ENCODE data around the gene PTPRG.

The PTPRG gene

GRCh38 chr3:62295571-62295970 lies 734.2 kb downstream of the PTPRG start:
- no peaks in the 10 kb centered on the region for H3K4me1 ChIP-seq (ENCODE audit: insufficient read depth, poor library complexity, severe bottlenecking)
- DNase-seq (ENCODE audit: low spot score), result no peak
- H3K4me3 ChIP-seq (ENCODE audit: severe bottlenecking), result no peak overlapping the region
- ATAC-seq (ENCODE audit: low read depth), result no peak
- H3K27me3 ChIP-seq (ENCODE audit: insufficient read depth, poor library complexity, severe bottlenecking), result no peaks in the 10 kb centered on the region
- no peak overlapping the region for H3K27ac ChIP-seq (ENCODE audit: poor library complexity, severe bottlenecking)
- TF ChIP-seq CTCF (IDR thresholded peaks at IDR 0.05; ENCODE audit: poor library complexity, severe bottlenecking), result no peak
- no peaks in the 10 kb centered on the region for H3K9me3 ChIP-seq (ENCODE audit: severe bottlenecking)
- peaks cover 5% of the 10 kb centered on the region; the same call in 1 of the 2 replicates for H3K36me3 ChIP-seq (ENCODE audit: low read depth)

GRCh38 chr3:62300617-62301016 lies 739.2 kb downstream of the PTPRG start:
- ATAC-seq (ENCODE audit: low read depth) (no peak), DNase-seq (ENCODE audit: low spot score) (no peak)
- H3K4me1 ChIP-seq (ENCODE audit: insufficient read depth, poor library complexity, severe bottlenecking), result no peaks in the 10 kb centered on the region
- TF ChIP-seq CTCF (IDR thresholded peaks at IDR 0.05; ENCODE audit: poor library complexity, severe bottlenecking), result no peak
- H3K9me3 ChIP-seq (ENCODE audit: severe bottlenecking), result no peaks in the 10 kb centered on the region
- no peak overlapping the region for H3K4me3 ChIP-seq (ENCODE audit: severe bottlenecking)
- H3K36me3 ChIP-seq (ENCODE audit: low read depth), result peaks cover 3% of the 10 kb centered on the region
- H3K27me3 ChIP-seq (ENCODE audit: insufficient read depth, poor library complexity, severe bottlenecking), result no peaks in the 10 kb centered on the region
- no peak overlapping the region for H3K27ac ChIP-seq (ENCODE audit: poor library complexity, severe bottlenecking)

- Histone ChIP-seq H3K27me3 (ENCODE audit: insufficient read depth, poor library complexity, severe bottlenecking) (no peaks in the 10 kb centered on the region), H3K4me3 (ENCODE audit: severe bottlenecking) (no peak overlapping the region), H3K27ac (ENCODE audit: poor library complexity, severe bottlenecking) (no peak overlapping the region), H3K9me3 (ENCODE audit: severe bottlenecking) (no peaks in the 10 kb centered on the region), H3K4me1 (ENCODE audit: insufficient read depth, poor library complexity, severe bottlenecking) (no peaks in the 10 kb centered on the region), H3K36me3 (ENCODE audit: low read depth) (peaks cover 11% of the 10 kb centered on the region)
- TF ChIP-seq CTCF (IDR thresholded peaks at IDR 0.05; ENCODE audit: poor library complexity, severe bottlenecking), result no peak
- DNase-seq (ENCODE audit: low spot score) (no peak), ATAC-seq (ENCODE audit: low read depth) (no peak)
Observed at GRCh38 chr3:62312201-62312600, 750.8 kb downstream of the PTPRG start.

GRCh38 chr3:62316525-62316924 lies 755.2 kb downstream of the PTPRG start:
- Histone ChIP-seq H3K9me3 (ENCODE audit: severe bottlenecking) (no peaks in the 10 kb centered on the region), H3K27me3 (ENCODE audit: insufficient read depth, poor library complexity, severe bottlenecking) (no peaks in the 10 kb centered on the region), H3K27ac (ENCODE audit: poor library complexity, severe bottlenecking) (no peak overlapping the region), H3K4me3 (ENCODE audit: severe bottlenecking) (no peak overlapping the region), H3K36me3 (ENCODE audit: low read depth) (peaks cover 20% of the 10 kb centered on the region), H3K4me1 (ENCODE audit: insufficient read depth, poor library complexity, severe bottlenecking) (no peaks in the 10 kb centered on the region)
- TF ChIP-seq CTCF (IDR thresholded peaks at IDR 0.05; ENCODE audit: poor library complexity, severe bottlenecking), result no peak
- ATAC-seq (ENCODE audit: low read depth), result no peak
- DNase-seq (ENCODE audit: low spot score), result no peak

- TF ChIP-seq CTCF (IDR thresholded peaks at IDR 0.05; ENCODE audit: poor library complexity, severe bottlenecking), result no peak
- peak overlapping the region; percentile 32 for H3K27ac ChIP-seq (ENCODE audit: poor library complexity, severe bottlenecking)
- DNase-seq (ENCODE audit: low spot score), result no peak
- H3K36me3 ChIP-seq (ENCODE audit: low read depth), result peaks cover 33% of the 10 kb centered on the region
- no peak for ATAC-seq (ENCODE audit: low read depth)
- no peaks in the 10 kb centered on the region for H3K9me3 ChIP-seq (ENCODE audit: severe bottlenecking)
- peak overlapping the region; percentile 42 for H3K4me3 ChIP-seq (ENCODE audit: severe bottlenecking)
- no peaks in the 10 kb centered on the region for H3K27me3 ChIP-seq (ENCODE audit: insufficient read depth, poor library complexity, severe bottlenecking)
- no peaks in the 10 kb centered on the region for H3K4me1 ChIP-seq (ENCODE audit: insufficient read depth, poor library complexity, severe bottlenecking)
Observed at GRCh38 chr3:62318365-62318751, 757.0 kb downstream of the PTPRG start.

Data from RWPE2 (cell line).